ENCODE data around the gene NAV1. TPM values are rescaled to one million over a fixed set of nuclear protein-coding genes. Genes with fewer than 3 reads are reported as not detected.
A peak's percentile ranks its signal among the peaks of the same experiment; 100 is the strongest.

Gene NAV1
- total and polyA plus RNA-seq, 9 of the 15 experiments (the other 6 are each of a cell fraction or from before 2014, with no cell fraction given), result 0.91 to 16.8 (median 3.2) TPM

GRCh38 chr1:201578008-201578888, 39.3 kb downstream of the NAV1 start (continued):
- TF ChIP-seq RERE (CRISPR knock-in tag; IDR thresholded peaks at IDR 0.05; ENCODE audit: borderline replicate concordance), result no peak
- TF ChIP-seq ZFP36 (IDR thresholded peaks at IDR 0.05; ENCODE audit: low read depth, low read length, partially characterized antibody), result peak; percentile 18
- TF ChIP-seq ZSCAN32 (CRISPR knock-in tag; IDR thresholded peaks at IDR 0.05), result no peak; the same call in 1 of the 2 replicates
- no peak for TF ChIP-seq ZNF282 (CRISPR knock-in tag; IDR thresholded peaks at IDR 0.05)
- peak; percentile 72; the same call in 1 of the 2 replicates for TF ChIP-seq ZEB2 (IDR thresholded peaks at IDR 0.05)
- TF ChIP-seq MEF2A (IDR thresholded peaks at IDR 0.05; ENCODE audit: control insufficient read depth, low read depth, low read length), result peak; percentile 24; the same call in 1 of the 2 replicates
- no peak for TF ChIP-seq PPARD (CRISPR knock-in tag; IDR thresholded peaks at IDR 0.05)
- no peak for TF ChIP-seq SAFB (IDR thresholded peaks at IDR 0.05; ENCODE audit: borderline replicate concordance, low read depth, low read length)
- no peak for TF ChIP-seq PREB (CRISPR knock-in tag; IDR thresholded peaks at IDR 0.05)
- TF ChIP-seq MCM3 (IDR thresholded peaks at IDR 0.05), result no peak
- TF ChIP-seq EGR1 (conservative IDR thresholded peaks at IDR 0.05), result peak; percentile 94
- TF ChIP-seq PCBP2 (IDR thresholded peaks at IDR 0.05; ENCODE audit: low read depth, low read length, poor library complexity, severe bottlenecking), result no peak
- TF ChIP-seq PHF20 (IDR thresholded peaks at IDR 0.05; ENCODE audit: partially characterized antibody), result no peak
- TF ChIP-seq PTTG1 (tag; IDR thresholded peaks at IDR 0.05; ENCODE audit: low read depth), result peak; percentile 39; the same call in 1 of the 2 replicates
- TF ChIP-seq ZBTB43 (CRISPR knock-in tag; IDR thresholded peaks at IDR 0.05), result no peak
- TF ChIP-seq, protein P1, sequence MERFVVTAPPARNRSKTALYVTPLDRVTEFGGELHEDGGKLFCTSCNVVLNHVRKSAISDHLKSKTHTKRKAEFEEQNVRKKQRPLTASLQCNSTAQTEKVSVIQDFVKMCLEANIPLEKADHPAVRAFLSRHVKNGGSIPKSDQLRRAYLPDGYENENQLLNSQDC (CRISPR knock-in tag; IDR thresholded peaks at IDR 0.05), result no peak
- TF ChIP-seq ZC3H4 (CRISPR knock-in tag; IDR thresholded peaks at IDR 0.05; ENCODE audit: borderline replicate concordance), result no peak
- TF ChIP-seq RHOXF2B (CRISPR knock-in tag; conservative IDR thresholded peaks at IDR 0.05), result no peak
- TF ChIP-seq CBFA2T3 (IDR thresholded peaks at IDR 0.05), result peak; percentile 97
- peak; percentile 95 for TF ChIP-seq TEAD4 (IDR thresholded peaks at IDR 0.05; ENCODE audit: low read length)
- TF ChIP-seq TEAD4 (CRISPR knock-in tag; IDR thresholded peaks at IDR 0.05; ENCODE audit: borderline replicate concordance), result no peak
- peak; percentile 91 for TF ChIP-seq ATF7 (IDR thresholded peaks at IDR 0.05)

Measured in K562 (cell line).